Ishikawa (cell line): ENCODE measurements around the gene SGMS1.

Experiments
- CREB1 ChIP-seq: IDR thresholded peaks from 2 replicates; pipeline ENCODE4 v1.6.1; 2012; ENCODE audit warnings: low read depth
- EP300 ChIP-seq: IDR thresholded peaks from 2 replicates; pipeline ENCODE4 v1.6.1; 2012; ENCODE audit warnings: borderline replicate concordance
- NFIC ChIP-seq: IDR thresholded peaks from 2 replicates; pipeline ENCODE4 v1.6.1; 2012
- RAD21 ChIP-seq: IDR thresholded peaks from 2 replicates; pipeline ENCODE4 v1.6.1; 2012; ENCODE audit warnings: low read depth
- REST ChIP-seq: IDR thresholded peaks from 2 replicates; pipeline ENCODE4 v1.6.1; 2012; ENCODE audit warnings: low read depth, mild to moderate bottlenecking
- TAF1 ChIP-seq: IDR thresholded peaks from 2 replicates; pipeline ENCODE4 v1.6.1; 2012; ENCODE audit warnings: low read depth, mild to moderate bottlenecking
- TCF12 ChIP-seq: IDR thresholded peaks from 2 replicates; pipeline ENCODE4 v1.6.1; 2012; ENCODE audit warnings: low read depth
- YY1 ChIP-seq: IDR thresholded peaks from 2 replicates; pipeline ENCODE4 v1.6.1; 2012; ENCODE audit warnings: low read depth
- ZBTB7A ChIP-seq: IDR thresholded peaks from 2 replicates; pipeline ENCODE4 v1.6.1; 2012; ENCODE audit warnings: low read depth
- TF ChIP-seq, protein P1 (sequence below): IDR thresholded peaks from 2 replicates; pipeline ENCODE4 v1.6.1; 2012

DNA sequence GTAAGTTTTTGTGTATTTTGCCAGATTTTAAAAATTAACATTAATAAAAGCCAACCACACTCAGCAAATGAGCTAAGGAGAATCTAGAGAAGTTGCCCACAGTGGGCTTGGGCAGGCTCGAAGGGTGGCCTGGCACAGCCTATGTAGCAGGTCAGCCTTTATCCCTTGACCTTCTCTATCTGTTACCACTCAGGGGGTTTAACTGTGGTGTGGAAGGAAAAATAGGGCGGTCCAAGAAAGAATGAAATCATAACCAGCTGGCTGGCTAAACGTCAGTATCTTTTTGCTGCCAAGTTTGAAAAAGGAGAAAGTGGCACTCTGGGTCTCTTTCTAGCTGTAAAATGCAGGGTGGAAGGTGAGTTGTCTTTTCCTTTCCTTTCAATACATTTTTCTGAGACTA is 242.1 kb downstream of the SGMS1 start:
- no peak for TF ChIP-seq RAD21
- TF ChIP-seq TAF1, result no peak
- TF ChIP-seq, protein P1, sequence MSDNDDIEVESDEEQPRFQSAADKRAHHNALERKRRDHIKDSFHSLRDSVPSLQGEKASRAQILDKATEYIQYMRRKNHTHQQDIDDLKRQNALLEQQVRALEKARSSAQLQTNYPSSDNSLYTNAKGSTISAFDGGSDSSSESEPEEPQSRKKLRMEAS, result no peak
- TF ChIP-seq NFIC, result no peak
- TF ChIP-seq EP300, result no peak
- TF ChIP-seq YY1, result no peak
- TF ChIP-seq REST, result no peak
- TF ChIP-seq TCF12, result no peak
- no peak for TF ChIP-seq CREB1
- TF ChIP-seq ZBTB7A, result no peak
